Measurements from ENCODE around the gene INPP5E. TPM values are rescaled to one million over a fixed set of nuclear protein-coding genes. Genes with fewer than 3 reads are reported as not detected.

The INPP5E gene
- total RNA-seq, 4 donors from 2014 or later = 10.0 to 17.8 (median 12.1) TPM

DNA sequence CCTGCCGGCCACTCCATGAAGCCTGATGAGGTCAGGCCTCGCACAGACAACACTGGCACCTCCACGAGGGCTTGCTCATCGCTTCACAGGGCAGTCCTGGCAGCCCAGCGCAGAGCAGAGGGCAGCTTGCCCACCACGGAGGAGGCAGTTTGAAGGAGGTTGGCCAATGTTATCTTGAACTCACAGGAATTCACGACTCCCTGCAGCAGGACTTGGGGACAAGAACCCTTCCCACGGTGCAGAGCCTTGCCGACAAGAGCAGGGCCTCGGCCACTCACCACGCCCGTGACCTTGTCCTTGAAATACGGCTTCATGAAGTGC, 44.7 kb downstream of the INPP5E start:
- WGBS, 2 donors = 92 to 97% methylated on average over 11 to 13 of the region's 13 CpGs
- DNase-seq (ENCODE audit: low spot score in 2 of 2) = no peak
- TF ChIP-seq POLR2A (IDR thresholded peaks at IDR 0.05) (no peak), CTCF (IDR thresholded peaks at IDR 0.05) (no peak)
- intact Hi-C loops (cut with DNase I; ENCODE audit: low total_unique reads) = no loop called here
- no peak overlapping the region for H3K4me3 ChIP-seq (ENCODE audit: low read depth, poor library complexity, severe bottlenecking)

GRCh38 chr9:136394312-136395019, 45.2 kb downstream of the INPP5E start:
- no peak for DNase-seq (ENCODE audit: low spot score in 2 of 2)
- H3K4me3 ChIP-seq (ENCODE audit: low read depth, poor library complexity, severe bottlenecking) = no peak overlapping the region
- TF ChIP-seq CTCF (IDR thresholded peaks at IDR 0.05) (no peak), POLR2A (IDR thresholded peaks at IDR 0.05) (no peak)
- WGBS, 2 donors = 90 to 91% methylated on average over 20 to 21 of the region's 21 CpGs
- intact Hi-C loops (cut with DNase I; ENCODE audit: low total_unique reads) = no loop called here

DNA sequence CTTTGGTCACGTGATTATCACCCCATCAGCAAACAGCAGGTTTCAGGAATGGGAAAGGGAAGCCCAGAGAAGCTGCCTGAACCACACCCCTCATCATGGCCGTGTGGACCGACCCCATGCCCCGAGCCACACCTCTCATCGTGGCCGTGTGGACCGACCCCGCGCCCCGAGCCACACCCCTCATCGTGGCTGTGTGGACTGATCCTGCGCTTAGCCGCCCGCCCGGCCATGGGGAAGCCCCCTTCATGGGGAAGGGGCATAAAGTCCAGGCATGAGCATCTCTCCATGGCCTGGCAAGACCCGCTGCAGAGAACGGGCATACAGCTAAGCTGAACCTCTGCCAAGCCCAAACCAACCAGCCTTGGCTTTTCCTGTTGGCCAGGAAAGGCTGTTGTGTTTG, 46.1 kb downstream of the INPP5E start:
- WGBS, 2 donors = 89 to 93% methylated on average over 15 to 17 of the region's 17 CpGs
- TF ChIP-seq CTCF (IDR thresholded peaks at IDR 0.05) = no peak
- no peak for TF ChIP-seq POLR2A (IDR thresholded peaks at IDR 0.05)
- H3K4me3 ChIP-seq (ENCODE audit: low read depth, poor library complexity, severe bottlenecking) = no peak overlapping the region
- intact Hi-C loops (cut with DNase I; ENCODE audit: low total_unique reads) = no loop called here
- no peak for DNase-seq (ENCODE audit: low spot score in 2 of 2)

- 77 to 89% methylated on average over 17 to 19 of the region's 21 CpGs for WGBS, 2 donors
- no peak overlapping the region for H3K4me3 ChIP-seq (ENCODE audit: low read depth, poor library complexity, severe bottlenecking)
- no peak for TF ChIP-seq CTCF (IDR thresholded peaks at IDR 0.05)
- TF ChIP-seq POLR2A (IDR thresholded peaks at IDR 0.05) = no peak
- intact Hi-C loops (cut with DNase I; ENCODE audit: low total_unique reads) = no loop called here
- no peak for DNase-seq (ENCODE audit: low spot score in 2 of 2)
Observed at GRCh38 chr9:136392538-136393449, 46.9 kb downstream of the INPP5E start.

- no peak for TF ChIP-seq POLR2A (IDR thresholded peaks at IDR 0.05)
- intact Hi-C loops (cut with DNase I; ENCODE audit: low total_unique reads) = no loop called here
- DNase-seq (ENCODE audit: low spot score in 2 of 2) = no peak
- H3K4me3 ChIP-seq (ENCODE audit: low read depth, poor library complexity, severe bottlenecking) = no peak overlapping the region
- 90 to 92% methylated on average over 26 to 28 of the region's 28 CpGs for WGBS, 2 donors
Observed at GRCh38 chr9:136391737-136392537, 47.7 kb downstream of the INPP5E start.

- no peak for DNase-seq (ENCODE audit: low spot score in 2 of 2)
- no peak for TF ChIP-seq CTCF (IDR thresholded peaks at IDR 0.05)
- no peak for TF ChIP-seq POLR2A (IDR thresholded peaks at IDR 0.05)
- intact Hi-C loops (cut with DNase I; ENCODE audit: low total_unique reads) = no loop called here
- WGBS, 2 donors = 70 to 75% methylated on average over 14 of the region's 14 CpGs
- H3K4me3 ChIP-seq (ENCODE audit: low read depth, poor library complexity, severe bottlenecking) = no peak overlapping the region
Observed at GRCh38 chr9:136389396-136389795, 50.2 kb downstream of the INPP5E start.

Data from lower leg skin (tissue), 4 donors.